Activated naive CD4-positive, alpha-beta T cell treated with anti-CD3 and anti-CD28 coated beads, Interleukin-2, amount 50 U/mL, for 72 hours (primary cell): ENCODE data around the gene LY6G6D. TPM values are rescaled to one million over a fixed set of nuclear protein-coding genes. Genes with fewer than 3 reads are reported as not detected.

Experiments used
- ATAC-seq, 2 donors: fragments of 150-1000 bp; cut with Tn5 transposase; 2 replicates each; pipeline ENCODE4 v1.10.0; 2021; ENCODE audit warnings: mild to moderate bottlenecking in 2 of 2, moderate library complexity in 2 of 2
- DNase-seq, 2 donors: peaks; one replicate each; pipeline ENCODE4 v3.0.0; 2021 to 2022; ENCODE audit warnings: low spot score in 2 of 2
- H3K27ac Mint-ChIP-seq, 2 donors: one replicate each; pipeline ENCODE4 v1.8.0; 2022; ENCODE audit warnings: mild to moderate bottlenecking in 2 of 2, mixed read lengths in 2 of 2
- H3K36me3 Mint-ChIP-seq, 2 donors: one replicate each; pipeline ENCODE4 v1.8.0; 2022; ENCODE audit warnings: mixed read lengths in 2 of 2
- H3K9me3 Mint-ChIP-seq, 2 donors: one replicate each; pipeline ENCODE4 v1.8.0; 2022; ENCODE audit warnings: mixed read lengths in 2 of 2
- total RNA-seq, 2 donors: library from RNA; stranded (reverse); gene quantifications; one replicate each; pipeline ENCODE4 v1.2.3, GENCODE V29; 2022

The LY6G6D gene
- total RNA-seq, 2 donors from 2014 or later, result not detected

- peak overlapping the region in 1 of 2 donors; percentile 82 for H3K27ac Mint-ChIP-seq
- DNase-seq (no peak), ATAC-seq (peak in 1 of 2 donors; percentile 45)
- peaks cover 6 to 7% of the 10 kb centered on the region in 2 donors for H3K36me3 Mint-ChIP-seq
- H3K9me3 Mint-ChIP-seq, result no peaks in the 10 kb centered on the region
Measured at GRCh38 chr6:31725502-31726350, 10.6 kb downstream of the LY6G6D start.

- Mint-ChIP-seq H3K36me3 (peaks cover 13 to 19% of the 10 kb centered on the region in 2 donors), H3K27ac (peak overlapping the region in 1 of 2 donors; percentile 82), H3K9me3 (no peaks in the 10 kb centered on the region)
- ATAC-seq (peak; percentile 25 to 45), DNase-seq (no peak)
Measured at GRCh38 chr6:31727034-31727716, 12.0 kb downstream of the LY6G6D start.

- ATAC-seq, result peak in 1 of 2 donors; percentile 15
- H3K9me3 Mint-ChIP-seq, result no peaks in the 10 kb centered on the region
- H3K36me3 Mint-ChIP-seq, result peaks cover 14 to 22% of the 10 kb centered on the region in 2 donors
- DNase-seq, result no peak
- H3K27ac Mint-ChIP-seq, result peak overlapping the region in 1 of 2 donors; percentile 82
Measured at GRCh38 chr6:31727717-31728671, 12.8 kb downstream of the LY6G6D start.

GRCh38 chr6:31728767-31729514 lies 13.8 kb downstream of the LY6G6D start, which contains the start of gene DDAH2:
Gene DDAH2, minus strand, starts transcription at chr6:31729299. Its CDS starts 138 bp downstream, at chr6:31729161.
- no peak for DNase-seq
- no peaks in the 10 kb centered on the region for H3K9me3 Mint-ChIP-seq
- ATAC-seq, result peak in 1 of 2 donors; percentile 33
- H3K36me3 Mint-ChIP-seq, result peaks cover 23 to 32% of the 10 kb centered on the region in 2 donors
- H3K27ac Mint-ChIP-seq, result peak within 1 kb of the TSS; percentile 9 to 82

- ATAC-seq, result peak; percentile 50 to 71
- peaks cover 29 to 37% of the 10 kb centered on the region in 2 donors for H3K36me3 Mint-ChIP-seq
- peak overlapping the region; percentile 9 to 77 for H3K27ac Mint-ChIP-seq
Measured at GRCh38 chr6:31729515-31729978, 14.4 kb downstream of the LY6G6D start.

GRCh38 chr6:31729979-31730630 lies 15.0 kb downstream of the LY6G6D start:
- Mint-ChIP-seq H3K9me3 (no peaks in the 10 kb centered on the region), H3K27ac (peak overlapping the region; percentile 3 to 77), H3K36me3 (peaks cover 35 to 43% of the 10 kb centered on the region in 2 donors)
- DNase-seq, result peak in 1 of 2 donors; percentile 73
- ATAC-seq, result peak; percentile 21 to 64

More at GRCh38 chr6:31729515-31729978, 14.4 kb downstream of the LY6G6D start:
- peak; percentile 76 to 77 for DNase-seq
- H3K9me3 Mint-ChIP-seq, result no peaks in the 10 kb centered on the region

- Mint-ChIP-seq H3K27ac (peak overlapping the region in 1 of 2 donors; percentile 3), H3K9me3 (no peaks in the 10 kb centered on the region), H3K36me3 (peaks cover 40 to 48% of the 10 kb centered on the region in 2 donors)
- no peak for ATAC-seq
- no peak for DNase-seq
Measured at GRCh38 chr6:31730631-31731086, 15.5 kb downstream of the LY6G6D start.

GRCh38 chr6:31732029-31732428 lies 16.9 kb downstream of the LY6G6D start:
- Mint-ChIP-seq H3K9me3 (no peaks in the 10 kb centered on the region), H3K36me3 (peaks cover 53 to 56% of the 10 kb centered on the region in 2 donors), H3K27ac (no peak overlapping the region)
- no peak for DNase-seq
- no peak for ATAC-seq

- Mint-ChIP-seq H3K9me3 (no peaks in the 10 kb centered on the region), H3K36me3 (peaks cover 53 to 56% of the 10 kb centered on the region in 2 donors), H3K27ac (peak overlapping the region; percentile 79 to 95)
- no peak for DNase-seq
- no peak for ATAC-seq
Measured at GRCh38 chr6:31733734-31734133, 18.6 kb downstream of the LY6G6D start.

- ATAC-seq, result no peak
- no peaks in the 10 kb centered on the region for H3K9me3 Mint-ChIP-seq
- H3K27ac Mint-ChIP-seq, result peak overlapping the region; percentile 95 to 97
- DNase-seq, result no peak
- H3K36me3 Mint-ChIP-seq, result peaks cover 53 to 56% of the 10 kb centered on the region in 2 donors
Measured at GRCh38 chr6:31734247-31734820, 19.2 kb downstream of the LY6G6D start.

GRCh38 chr6:31734821-31735406 lies 19.8 kb downstream of the LY6G6D start:
- peaks cover 56 to 60% of the 10 kb centered on the region in 2 donors for H3K36me3 Mint-ChIP-seq
- ATAC-seq, result peak; percentile 42 to 53
- H3K9me3 Mint-ChIP-seq, result no peaks in the 10 kb centered on the region
- H3K27ac Mint-ChIP-seq, result peak overlapping the region; percentile 95 to 97
- DNase-seq, result peak; percentile 55 to 80

- peak; percentile 54 to 69 for ATAC-seq
- peak; percentile 83 to 92 for DNase-seq
- Mint-ChIP-seq H3K27ac (peak within 1 kb of the TSS; percentile 95 to 97), H3K9me3 (no peaks in the 10 kb centered on the region), H3K36me3 (peaks cover 54 to 62% of the 10 kb centered on the region in 2 donors)
Measured at GRCh38 chr6:31736021-31736767, 21.0 kb downstream of the LY6G6D start, which contains the start of gene CLIC1. Gene CLIC1, minus strand, starts transcription at chr6:31736530. Its CDS starts 230 bp downstream, at chr6:31736300.

GRCh38 chr6:31736768-31737314 lies 21.7 kb downstream of the LY6G6D start:
- ATAC-seq, result no peak
- H3K36me3 Mint-ChIP-seq, result peaks cover 55 to 64% of the 10 kb centered on the region in 2 donors
- H3K27ac Mint-ChIP-seq, result peak overlapping the region; percentile 88 to 95
- H3K9me3 Mint-ChIP-seq, result no peaks in the 10 kb centered on the region
- no peak for DNase-seq
